Right lobe of liver (tissue), 4 donors: Measurements from ENCODE around the gene IPCEF1.

Experiments
- POLR2A ChIP-seq: fragments of 450-650 bp; IDR thresholded peaks from one replicate; pipeline ENCODE4 v1.6.1; 2017; ENCODE audit warnings: antibody characterized with exemption, mild to moderate bottlenecking
- TF ChIP-seq, protein P1 (sequence below), 4 donors: fragments of 200-600 bp in 3 of 4; fragments of 450-650 bp in 1 of 4; IDR thresholded peaks; one replicate each; pipeline versions ENCODE4 v1.5.1 to v1.8.0; 2016 to 2022; ENCODE audit warnings: antibody characterized with exemption in 4 of 4, mild to moderate bottlenecking in 2 of 4
- donor health status: DM: no; HTN: no; CAD: no.
- donor health status: DM: no; HTN: no; CAD: no.
- donor health status: DM: no; HTN: yes; CAD: no.

GRCh38 chr6:154206141-154206540, 150.5 kb downstream of the IPCEF1 start:
- TF ChIP-seq POLR2A: no peak
- TF ChIP-seq, protein P1, sequence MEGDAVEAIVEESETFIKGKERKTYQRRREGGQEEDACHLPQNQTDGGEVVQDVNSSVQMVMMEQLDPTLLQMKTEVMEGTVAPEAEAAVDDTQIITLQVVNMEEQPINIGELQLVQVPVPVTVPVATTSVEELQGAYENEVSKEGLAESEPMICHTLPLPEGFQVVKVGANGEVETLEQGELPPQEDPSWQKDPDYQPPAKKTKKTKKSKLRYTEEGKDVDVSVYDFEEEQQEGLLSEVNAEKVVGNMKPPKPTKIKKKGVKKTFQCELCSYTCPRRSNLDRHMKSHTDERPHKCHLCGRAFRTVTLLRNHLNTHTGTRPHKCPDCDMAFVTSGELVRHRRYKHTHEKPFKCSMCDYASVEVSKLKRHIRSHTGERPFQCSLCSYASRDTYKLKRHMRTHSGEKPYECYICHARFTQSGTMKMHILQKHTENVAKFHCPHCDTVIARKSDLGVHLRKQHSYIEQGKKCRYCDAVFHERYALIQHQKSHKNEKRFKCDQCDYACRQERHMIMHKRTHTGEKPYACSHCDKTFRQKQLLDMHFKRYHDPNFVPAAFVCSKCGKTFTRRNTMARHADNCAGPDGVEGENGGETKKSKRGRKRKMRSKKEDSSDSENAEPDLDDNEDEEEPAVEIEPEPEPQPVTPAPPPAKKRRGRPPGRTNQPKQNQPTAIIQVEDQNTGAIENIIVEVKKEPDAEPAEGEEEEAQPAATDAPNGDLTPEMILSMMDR (IDR thresholded peaks at IDR 0.05): no peak
